Calu3 (cell line): Measurements from ENCODE around the gene PRDX3. TPM values are rescaled to one million over a fixed set of nuclear protein-coding genes. Genes with fewer than 3 reads are reported as not detected.
A peak's percentile ranks its signal among the peaks of the same experiment; 100 is the strongest.

Experiments used
- BruUV-seq: library from RNA; stranded (reverse); fragments of 400-500 nt; replicated peaks from 2 replicates; lab custom pipeline; 2021; lab: Mats Ljungman, UMichigan
- CTCF ChIA-PET: fragments of 300-600 bp; sonication (Branson Sonifier 250); formaldehyde crosslinking; loops from one replicate; lab custom pipeline; 2022; ENCODE audit warnings: antibody characterized with exemption; lab: Charles Lee
- DNase-seq: peaks from one replicate; pipeline ENCODE4 v3.0.0; 2022
- H3K27ac Mint-ChIP-seq: one replicate; pipeline ENCODE4 v1.8.0; 2022; ENCODE audit warnings: mixed read lengths; ENCODE audit not compliant: unreplicated experiment
- H3K27me3 Mint-ChIP-seq: one replicate; pipeline ENCODE4 v1.8.0; 2022; ENCODE audit warnings: mixed read lengths; ENCODE audit not compliant: unreplicated experiment
- H3K36me3 Mint-ChIP-seq: one replicate; pipeline ENCODE4 v1.8.0; 2022; ENCODE audit warnings: mild to moderate bottlenecking, moderate library complexity, mixed read lengths; ENCODE audit not compliant: insufficient read depth, unreplicated experiment
- H3K4me1 Mint-ChIP-seq: one replicate; pipeline ENCODE4 v1.8.0; 2022; ENCODE audit warnings: mild to moderate bottlenecking, low read depth, mixed read lengths; ENCODE audit not compliant: unreplicated experiment
- H3K4me3 Mint-ChIP-seq: one replicate; pipeline ENCODE4 v1.8.0; 2022; ENCODE audit warnings: mild to moderate bottlenecking, low read depth, moderate library complexity, mixed read lengths; ENCODE audit not compliant: unreplicated experiment
- H3K9me3 Mint-ChIP-seq: one replicate; pipeline ENCODE4 v1.8.0; 2022; ENCODE audit warnings: low read depth, mixed read lengths; ENCODE audit not compliant: unreplicated experiment
- CTCF ChIP-seq: fragments of 200-600 bp; IDR thresholded peaks from one replicate; pipeline ENCODE4 v1.8.0; 2022; ENCODE audit warnings: antibody characterized with exemption; ENCODE audit not compliant: unreplicated experiment
- intact Hi-C: fragments of 100-400 bp; cut with micrococcal nuclease; formaldehyde crosslinking; loops from one replicate; pipeline ENCODE4 v1.10.0; 2022; ENCODE audit not compliant: unreplicated experiment
- total RNA-seq: library from RNA; stranded (reverse); gene quantifications from 2 replicates; pipeline ENCODE4 v1.2.3, GENCODE V29; 2022

Gene PRDX3
- total RNA-seq, 1 experiment from 2014 or later = 114 TPM

GRCh38 chr10:119199231-119199992 lies 20.8 kb upstream of the PRDX3 start:
- no peak overlapping the region for H3K27ac Mint-ChIP-seq
- no peak for TF ChIP-seq CTCF
- DNase-seq = peak; percentile 44
- no TSS peak for BruUV-seq
- no peaks in the 10 kb centered on the region for H3K9me3 Mint-ChIP-seq
- H3K4me1 Mint-ChIP-seq = no peaks in the 10 kb centered on the region
- no peaks in the 10 kb centered on the region for H3K36me3 Mint-ChIP-seq
- intact Hi-C loops = loop anchor here (1.0 to 5.0 kb wide), 4 partner anchors 218 to 395 kb away; no protein-coding TSS in a partner anchor
- no peak overlapping the region for H3K4me3 Mint-ChIP-seq
- CTCF ChIA-PET = interaction anchor here (0.6 to 1.3 kb wide), 15 partner anchors 9 to 403 kb away, joined by 3 to 13 read pairs (median 3); partner anchors contain the start of gene RGS10
- no peaks in the 10 kb centered on the region for H3K27me3 Mint-ChIP-seq

- no TSS peak for BruUV-seq
- CTCF ChIA-PET = interaction anchor here (1.1 kb wide), 1 partner anchor 249 kb away, joined by 3 read pairs; no protein-coding TSS in a partner anchor
- Mint-ChIP-seq H3K27me3 (no peaks in the 10 kb centered on the region), H3K4me3 (no peak overlapping the region), H3K9me3 (no peaks in the 10 kb centered on the region), H3K4me1 (no peaks in the 10 kb centered on the region), H3K27ac (no peak overlapping the region), H3K36me3 (no peaks in the 10 kb centered on the region)
- TF ChIP-seq CTCF = no peak
- intact Hi-C loops = loop anchor here (2.0 to 5.0 kb wide), 3 partner anchors 246 to 396 kb away; no protein-coding TSS in a partner anchor
- DNase-seq = peak; percentile 32
Observed at GRCh38 chr10:119198438-119198837, 19.8 kb upstream of the PRDX3 start.

GRCh38 chr10:119197921-119198320 lies 19.3 kb upstream of the PRDX3 start:
- no peak overlapping the region for H3K4me3 Mint-ChIP-seq
- intact Hi-C loops = loop anchor here (2.0 to 5.0 kb wide), 3 partner anchors 247 to 397 kb away; no protein-coding TSS in a partner anchor
- CTCF ChIA-PET = no interaction called here
- DNase-seq = no peak
- BruUV-seq = no TSS peak
- H3K27ac Mint-ChIP-seq = no peak overlapping the region
- no peak for TF ChIP-seq CTCF
- no peaks in the 10 kb centered on the region for H3K4me1 Mint-ChIP-seq
- H3K9me3 Mint-ChIP-seq = no peaks in the 10 kb centered on the region
- no peaks in the 10 kb centered on the region for H3K27me3 Mint-ChIP-seq
- no peaks in the 10 kb centered on the region for H3K36me3 Mint-ChIP-seq

- Mint-ChIP-seq H3K4me1 (no peaks in the 10 kb centered on the region), H3K9me3 (no peaks in the 10 kb centered on the region)
- DNase-seq = no peak
Observed at GRCh38 chr10:119191881-119192280, 13.3 kb upstream of the PRDX3 start.

More at GRCh38 chr10:119191881-119192280, 13.3 kb upstream of the PRDX3 start:
- Mint-ChIP-seq H3K4me3 (no peak overlapping the region), H3K27ac (no peak overlapping the region), H3K27me3 (no peaks in the 10 kb centered on the region), H3K36me3 (no peaks in the 10 kb centered on the region)
- TF ChIP-seq CTCF = no peak
- BruUV-seq = no TSS peak
- CTCF ChIA-PET = no interaction called here
- intact Hi-C loops = no loop called here
